ENCODE data around the gene ECHDC1. TPM values are rescaled to one million over a fixed set of nuclear protein-coding genes. Genes with fewer than 3 reads are reported as not detected.
A peak's percentile ranks its signal among the peaks of the same experiment; 100 is the strongest.

The ECHDC1 gene
- total and polyA plus RNA-seq, 8 donors = 13.9 to 27.9 (median 18.9) TPM

- Histone ChIP-seq H3K4me3 (no peak overlapping the region), H3K4me1 (no peaks in the 10 kb centered on the region), H3K9me3 (no peaks in the 10 kb centered on the region), H3K27me3 (no peaks in the 10 kb centered on the region), H3K27ac (no peak overlapping the region), H3K36me3 (no peaks in the 10 kb centered on the region)
- ATAC-seq (no peak), DNase-seq (no peak), FAIRE-seq (no peak)
- WGBS, 2 donors = 74 to 76% methylated on average over 6 of the region's 6 CpGs
- no peak for TF ChIP-seq CTCF (IDR thresholded peaks at IDR 0.05)
- intact Hi-C loops (cut with DNase I) = loop anchor here in 1 of 3 donors (10.0 kb wide), 1 partner anchor 107 kb away; no protein-coding TSS in a partner anchor
Observed at GRCh38 chr6:127317388-127318128, 25.9 kb downstream of the ECHDC1 start.

- H3K27me3 ChIP-seq = no peaks in the 10 kb centered on the region
- DNase-seq (no peak), FAIRE-seq (peak; percentile 83), ATAC-seq (no peak)
- peaks cover 0 to 4% (median 0%) of the 10 kb centered on the region in 3 donors for H3K36me3 ChIP-seq
- H3K4me3 ChIP-seq = no peak overlapping the region
- H3K4me1 ChIP-seq = peaks cover 0 to 14% (median 12%) of the 10 kb centered on the region in 3 donors
- no peak for TF ChIP-seq CTCF (IDR thresholded peaks at IDR 0.05)
- intact Hi-C loops (cut with DNase I) = loop anchor here in 1 of 3 donors (10.0 kb wide), 1 partner anchor 139 kb away; no protein-coding TSS in a partner anchor
- no peaks in the 10 kb centered on the region for H3K9me3 ChIP-seq
- no peak overlapping the region for H3K27ac ChIP-seq
- WGBS, 2 donors = 96 to 97% methylated on average over 1 of the region's 1 CpG
Observed at GRCh38 chr6:127305741-127306140, 37.7 kb downstream of the ECHDC1 start.

GRCh38 chr6:127303917-127304316 lies 39.5 kb downstream of the ECHDC1 start:
- 84 to 87% methylated on average over 3 of the region's 3 CpGs for WGBS, 2 donors
- intact Hi-C loops (cut with DNase I) = loop anchor here in 1 of 3 donors (10.0 kb wide), 1 partner anchor 141 kb away; no protein-coding TSS in a partner anchor
- Histone ChIP-seq H3K27ac (no peak overlapping the region), H3K4me3 (no peak overlapping the region), H3K4me1 (peaks cover 0 to 14% (median 12%) of the 10 kb centered on the region in 3 donors), H3K27me3 (no peaks in the 10 kb centered on the region), H3K9me3 (no peaks in the 10 kb centered on the region), H3K36me3 (no peaks in the 10 kb centered on the region)
- peak in 1 of 4 donors; percentile 24 for ATAC-seq
- DNase-seq = no peak
- FAIRE-seq = no peak
- no peak for TF ChIP-seq CTCF (IDR thresholded peaks at IDR 0.05)

GRCh38 chr6:127302728-127303660 lies 40.4 kb downstream of the ECHDC1 start:
- FAIRE-seq (peak; percentile 96), DNase-seq (peak in 1 of 6 donors; percentile 41), ATAC-seq (peak; percentile 69 to 93 (median 82))
- no peaks in the 10 kb centered on the region for H3K36me3 ChIP-seq
- no peak overlapping the region for H3K27ac ChIP-seq
- H3K4me1 ChIP-seq = peaks cover 0 to 14% (median 12%) of the 10 kb centered on the region in 3 donors
- intact Hi-C loops (cut with DNase I) = loop anchor here in 1 of 3 donors (10.0 kb wide), 1 partner anchor 142 kb away; no protein-coding TSS in a partner anchor
- no peaks in the 10 kb centered on the region for H3K9me3 ChIP-seq
- H3K27me3 ChIP-seq = no peaks in the 10 kb centered on the region
- H3K4me3 ChIP-seq = no peak overlapping the region
- peak; percentile 21 to 67 (median 34) for TF ChIP-seq CTCF (IDR thresholded peaks at IDR 0.05)
- 50 to 61% methylated on average over 6 of the region's 6 CpGs for WGBS, 2 donors

Data from pancreas (tissue), 10 donors.